ENCODE data around the gene MACROD2. TPM values are rescaled to one million over a fixed set of nuclear protein-coding genes. Genes with fewer than 3 reads are reported as not detected.

The MACROD2 gene
- polyA plus RNA-seq, 1 donor from 2014 or later: 23.2 TPM

DNA sequence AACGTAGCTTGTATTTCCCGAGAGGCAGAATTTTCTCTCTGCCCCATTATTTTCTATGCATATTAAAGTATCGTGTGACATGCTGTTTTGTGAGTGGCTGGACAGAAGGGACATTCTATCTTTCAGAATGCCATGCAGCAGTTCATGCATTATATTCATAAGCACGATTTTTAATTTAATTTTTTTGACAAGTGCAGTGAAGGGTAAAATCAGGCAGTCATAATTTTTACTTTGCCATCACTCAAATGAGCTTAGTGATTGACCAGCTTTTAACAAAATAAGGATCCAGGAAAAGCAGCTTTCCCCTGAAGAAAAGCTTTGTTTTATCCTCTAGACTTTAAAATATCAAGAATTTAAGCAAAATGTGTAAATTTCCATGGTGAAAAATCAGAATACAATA is 1904.7 kb downstream of the MACROD2 start:
- Histone ChIP-seq H3K36me3 (ENCODE audit: insufficient read depth, low read length) (no peaks in the 10 kb centered on the region), H3K9me3 (ENCODE audit: low read length) (no peaks in the 10 kb centered on the region)

DNA sequence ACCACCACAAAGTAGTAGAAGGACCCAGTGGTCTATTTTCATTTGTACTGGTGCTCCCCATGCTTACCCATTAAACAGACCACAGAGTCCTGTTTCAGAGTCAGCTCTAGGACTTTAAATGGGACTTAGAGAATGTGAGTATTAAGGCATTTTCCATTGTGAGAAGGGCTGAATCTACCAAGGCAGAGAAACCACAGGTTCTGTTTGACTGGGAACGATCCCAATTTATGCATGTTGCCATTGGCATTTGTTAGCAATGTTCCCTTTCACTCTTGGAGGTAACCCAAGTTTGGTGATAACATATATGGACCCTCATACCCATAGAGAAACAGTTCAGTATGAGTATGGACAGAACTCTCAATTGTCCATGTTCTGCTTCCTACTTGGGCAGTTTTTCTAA is 1905.1 kb downstream of the MACROD2 start:
- H3K36me3 ChIP-seq (ENCODE audit: insufficient read depth, low read length): no peaks in the 10 kb centered on the region
- H3K27me3 ChIP-seq (ENCODE audit: insufficient read depth, low read depth, low read length): no peaks in the 10 kb centered on the region
- H3K79me2 ChIP-seq (replicated peaks; ENCODE audit: insufficient read depth, low read length): no peaks in the 10 kb centered on the region
- no peak overlapping the region for H2AFZ ChIP-seq (ENCODE audit: low read depth, low read length)
- H3K9ac ChIP-seq (ENCODE audit: low read length): no peak overlapping the region
- H3K9me2 ChIP-seq (ENCODE audit: insufficient read depth, low read length): no peaks in the 10 kb centered on the region
- H3K4me3 ChIP-seq (ENCODE audit: low read length): no peak overlapping the region
- no peaks in the 10 kb centered on the region for H4K20me1 ChIP-seq (ENCODE audit: insufficient read depth)
- no peak overlapping the region for H3K27ac ChIP-seq (ENCODE audit: low read length)
- no peaks in the 10 kb centered on the region for H3K9me3 ChIP-seq (ENCODE audit: low read length)
- TF ChIP-seq POLR2AphosphoS5 (IDR thresholded peaks at IDR 0.05) (no peak), SMC3 (conservative IDR thresholded peaks at IDR 0.05; ENCODE audit: poor library complexity) (no peak), EP300 (conservative IDR thresholded peaks at IDR 0.05; ENCODE audit: poor library complexity, severe bottlenecking) (no peak), RAD21 (conservative IDR thresholded peaks at IDR 0.05) (no peak), MXI1 (conservative IDR thresholded peaks at IDR 0.05; ENCODE audit: poor library complexity, severe bottlenecking) (no peak), EZH2 (IDR thresholded peaks at IDR 0.05; ENCODE audit: borderline replicate concordance, insufficient read depth, low read length, poor library complexity, severe bottlenecking) (no peak), TAF1 (IDR thresholded peaks at IDR 0.05; ENCODE audit: low read depth) (no peak)
- TF ChIP-seq, protein P1, sequence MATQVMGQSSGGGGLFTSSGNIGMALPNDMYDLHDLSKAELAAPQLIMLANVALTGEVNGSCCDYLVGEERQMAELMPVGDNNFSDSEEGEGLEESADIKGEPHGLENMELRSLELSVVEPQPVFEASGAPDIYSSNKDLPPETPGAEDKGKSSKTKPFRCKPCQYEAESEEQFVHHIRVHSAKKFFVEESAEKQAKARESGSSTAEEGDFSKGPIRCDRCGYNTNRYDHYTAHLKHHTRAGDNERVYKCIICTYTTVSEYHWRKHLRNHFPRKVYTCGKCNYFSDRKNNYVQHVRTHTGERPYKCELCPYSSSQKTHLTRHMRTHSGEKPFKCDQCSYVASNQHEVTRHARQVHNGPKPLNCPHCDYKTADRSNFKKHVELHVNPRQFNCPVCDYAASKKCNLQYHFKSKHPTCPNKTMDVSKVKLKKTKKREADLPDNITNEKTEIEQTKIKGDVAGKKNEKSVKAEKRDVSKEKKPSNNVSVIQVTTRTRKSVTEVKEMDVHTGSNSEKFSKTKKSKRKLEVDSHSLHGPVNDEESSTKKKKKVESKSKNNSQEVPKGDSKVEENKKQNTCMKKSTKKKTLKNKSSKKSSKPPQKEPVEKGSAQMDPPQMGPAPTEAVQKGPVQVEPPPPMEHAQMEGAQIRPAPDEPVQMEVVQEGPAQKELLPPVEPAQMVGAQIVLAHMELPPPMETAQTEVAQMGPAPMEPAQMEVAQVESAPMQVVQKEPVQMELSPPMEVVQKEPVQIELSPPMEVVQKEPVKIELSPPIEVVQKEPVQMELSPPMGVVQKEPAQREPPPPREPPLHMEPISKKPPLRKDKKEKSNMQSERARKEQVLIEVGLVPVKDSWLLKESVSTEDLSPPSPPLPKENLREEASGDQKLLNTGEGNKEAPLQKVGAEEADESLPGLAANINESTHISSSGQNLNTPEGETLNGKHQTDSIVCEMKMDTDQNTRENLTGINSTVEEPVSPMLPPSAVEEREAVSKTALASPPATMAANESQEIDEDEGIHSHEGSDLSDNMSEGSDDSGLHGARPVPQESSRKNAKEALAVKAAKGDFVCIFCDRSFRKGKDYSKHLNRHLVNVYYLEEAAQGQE (IDR thresholded peaks at IDR 0.05; ENCODE audit: borderline replicate concordance): no peak
- TF ChIP-seq, protein P2, sequence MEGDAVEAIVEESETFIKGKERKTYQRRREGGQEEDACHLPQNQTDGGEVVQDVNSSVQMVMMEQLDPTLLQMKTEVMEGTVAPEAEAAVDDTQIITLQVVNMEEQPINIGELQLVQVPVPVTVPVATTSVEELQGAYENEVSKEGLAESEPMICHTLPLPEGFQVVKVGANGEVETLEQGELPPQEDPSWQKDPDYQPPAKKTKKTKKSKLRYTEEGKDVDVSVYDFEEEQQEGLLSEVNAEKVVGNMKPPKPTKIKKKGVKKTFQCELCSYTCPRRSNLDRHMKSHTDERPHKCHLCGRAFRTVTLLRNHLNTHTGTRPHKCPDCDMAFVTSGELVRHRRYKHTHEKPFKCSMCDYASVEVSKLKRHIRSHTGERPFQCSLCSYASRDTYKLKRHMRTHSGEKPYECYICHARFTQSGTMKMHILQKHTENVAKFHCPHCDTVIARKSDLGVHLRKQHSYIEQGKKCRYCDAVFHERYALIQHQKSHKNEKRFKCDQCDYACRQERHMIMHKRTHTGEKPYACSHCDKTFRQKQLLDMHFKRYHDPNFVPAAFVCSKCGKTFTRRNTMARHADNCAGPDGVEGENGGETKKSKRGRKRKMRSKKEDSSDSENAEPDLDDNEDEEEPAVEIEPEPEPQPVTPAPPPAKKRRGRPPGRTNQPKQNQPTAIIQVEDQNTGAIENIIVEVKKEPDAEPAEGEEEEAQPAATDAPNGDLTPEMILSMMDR (IDR thresholded peaks at IDR 0.05; ENCODE audit: poor library complexity, severe bottlenecking): no peak
- H3F3A ChIP-seq (ENCODE audit: insufficient read depth, low read length, poor library complexity, severe bottlenecking): no peaks in the 10 kb centered on the region
- H3K4me2 ChIP-seq (ENCODE audit: low read length): peak overlapping the region; percentile 20

More for the DNA sequence above, 1904.7 kb downstream of the MACROD2 start:
- Histone ChIP-seq H3K27ac (ENCODE audit: low read length) (no peak overlapping the region), H2AFZ (ENCODE audit: low read depth, low read length) (no peak overlapping the region), H3K27me3 (ENCODE audit: insufficient read depth, low read depth, low read length) (no peaks in the 10 kb centered on the region), H3F3A (ENCODE audit: insufficient read depth, low read length, poor library complexity, severe bottlenecking) (no peaks in the 10 kb centered on the region), H3K9ac (ENCODE audit: low read length) (no peak overlapping the region), H4K20me1 (ENCODE audit: insufficient read depth) (no peaks in the 10 kb centered on the region), H3K9me2 (ENCODE audit: insufficient read depth, low read length) (no peaks in the 10 kb centered on the region), H3K4me3 (ENCODE audit: low read length) (no peak overlapping the region), H3K79me2 (replicated peaks; ENCODE audit: insufficient read depth, low read length) (no peaks in the 10 kb centered on the region), H3K4me2 (ENCODE audit: low read length) (peak overlapping the region; percentile 20)
- TF ChIP-seq MXI1 (conservative IDR thresholded peaks at IDR 0.05; ENCODE audit: poor library complexity, severe bottlenecking): no peak
- peak; percentile 51 for TF ChIP-seq EP300 (conservative IDR thresholded peaks at IDR 0.05; ENCODE audit: poor library complexity, severe bottlenecking)
- TF ChIP-seq, protein P1 (IDR thresholded peaks at IDR 0.05; ENCODE audit: borderline replicate concordance): no peak
- TF ChIP-seq EZH2 (IDR thresholded peaks at IDR 0.05; ENCODE audit: borderline replicate concordance, insufficient read depth, low read length, poor library complexity, severe bottlenecking): no peak
- TF ChIP-seq, protein P2 (IDR thresholded peaks at IDR 0.05; ENCODE audit: poor library complexity, severe bottlenecking): no peak
- peak; percentile 36 for TF ChIP-seq POLR2AphosphoS5 (IDR thresholded peaks at IDR 0.05)
- no peak for TF ChIP-seq RAD21 (conservative IDR thresholded peaks at IDR 0.05)
- no peak for TF ChIP-seq TAF1 (IDR thresholded peaks at IDR 0.05; ENCODE audit: low read depth)
- TF ChIP-seq SMC3 (conservative IDR thresholded peaks at IDR 0.05; ENCODE audit: poor library complexity): no peak
